ENCODE measurements around the gene MTMR12. TPM values are rescaled to one million over a fixed set of nuclear protein-coding genes. Genes with fewer than 3 reads are reported as not detected.

Gene MTMR12
- 24.7 and 28.8 TPM in 2 replicates for total RNA-seq

GRCh38 chr5:32312595-32313332, at the start of gene MTMR12:
Gene MTMR12, minus strand, starts transcription at chr5:32312939. Its CDS starts 101 bp downstream, at chr5:32312838.
- intact Hi-C loops (cut with micrococcal nuclease) = loop anchor here (1.0 to 2.0 kb wide), 6 partner anchors 35 to 1128 kb away; partner anchors contain the start of genes GOLPH3, SUB1, TARS1 and ZFR

GRCh38 chr5:32362527-32362926, 49.8 kb upstream of the MTMR12 start:
- intact Hi-C loops (cut with micrococcal nuclease) = no loop called here

- intact Hi-C loops (cut with micrococcal nuclease) = no loop called here
These were observed 48.2 kb upstream of the MTMR12 start for GRCh38 chr5:32360906-32361305.

GRCh38 chr5:32358611-32359010, 45.9 kb upstream of the MTMR12 start:
- intact Hi-C loops (cut with micrococcal nuclease) = no loop called here

- intact Hi-C loops (cut with micrococcal nuclease) = no loop called here
These were observed 44.9 kb upstream of the MTMR12 start for GRCh38 chr5:32357658-32358057.

GRCh38 chr5:32355686-32356085, 42.9 kb upstream of the MTMR12 start:
- intact Hi-C loops (cut with micrococcal nuclease) = no loop called here

- intact Hi-C loops (cut with micrococcal nuclease) = no loop called here
These were observed 40.7 kb upstream of the MTMR12 start for GRCh38 chr5:32353420-32353819.

- intact Hi-C loops (cut with micrococcal nuclease) = no loop called here
These were observed 39.9 kb upstream of the MTMR12 start for GRCh38 chr5:32352685-32353084.

GRCh38 chr5:32346869-32347268, 34.1 kb upstream of the MTMR12 start:
- intact Hi-C loops (cut with micrococcal nuclease) = no loop called here

- intact Hi-C loops (cut with micrococcal nuclease) = no loop called here
These were observed 30.4 kb upstream of the MTMR12 start for GRCh38 chr5:32343058-32343672.

- intact Hi-C loops (cut with micrococcal nuclease) = no loop called here
These were observed 29.9 kb upstream of the MTMR12 start for GRCh38 chr5:32342656-32343055.

- intact Hi-C loops (cut with micrococcal nuclease) = no loop called here
These were observed 27.1 kb upstream of the MTMR12 start for GRCh38 chr5:32339878-32340277.

- intact Hi-C loops (cut with micrococcal nuclease) = no loop called here
These were observed 26.5 kb upstream of the MTMR12 start for GRCh38 chr5:32339198-32339597.

GRCh38 chr5:32332966-32333365, 20.2 kb upstream of the MTMR12 start:
- intact Hi-C loops (cut with micrococcal nuclease) = no loop called here

GRCh38 chr5:32332361-32332760, 19.6 kb upstream of the MTMR12 start:
- intact Hi-C loops (cut with micrococcal nuclease) = no loop called here

GRCh38 chr5:32331935-32332274, 19.2 kb upstream of the MTMR12 start:
- intact Hi-C loops (cut with micrococcal nuclease) = no loop called here

GRCh38 chr5:32331217-32331934, 18.6 kb upstream of the MTMR12 start:
- intact Hi-C loops (cut with micrococcal nuclease) = no loop called here

- intact Hi-C loops (cut with micrococcal nuclease) = no loop called here
These were observed 17.6 kb upstream of the MTMR12 start for GRCh38 chr5:32330126-32330971.

- intact Hi-C loops (cut with micrococcal nuclease) = loop anchor here (1.0 to 5.0 kb wide), 3 partner anchors 97 to 283 kb away; partner anchors contain the start of gene GOLPH3
These were observed 16.7 kb upstream of the MTMR12 start for GRCh38 chr5:32329395-32329834.

- intact Hi-C loops (cut with micrococcal nuclease) = loop anchor here (5.0 kb wide), 2 partner anchors 154 to 286 kb away; partner anchors contain the start of gene GOLPH3
These were observed 13.6 kb upstream of the MTMR12 start for GRCh38 chr5:32326216-32326772.

GRCh38 chr5:32325616-32326015, 12.9 kb upstream of the MTMR12 start:
- intact Hi-C loops (cut with micrococcal nuclease) = loop anchor here (5.0 kb wide), 2 partner anchors 153 to 287 kb away; partner anchors contain the start of gene GOLPH3

All from T-helper 2 cell treated with Interferon-gamma antibody and Interleukin-4, amounts not matched to agents 100 ng/mL and 5 ng/mL, for 36 hours (primary cell).